ENCODE data around the gene EVI5.
A peak's percentile ranks its signal among the peaks of the same experiment; 100 is the strongest.

Gene EVI5

GRCh38 chr1:92505015-92505692 is 279.8 kb downstream of the EVI5 start:
- DNase-seq = no peak

GRCh38 chr1:92504291-92505014 is 280.5 kb downstream of the EVI5 start:
- DNase-seq = no peak

- DNase-seq = no peak
Measured at GRCh38 chr1:92503926-92504285, 281.0 kb downstream of the EVI5 start.

- DNase-seq = no peak
Measured at GRCh38 chr1:92503043-92503925, 281.6 kb downstream of the EVI5 start.

GRCh38 chr1:92502247-92502646 is 282.7 kb downstream of the EVI5 start:
- no peak for DNase-seq

- no peak for DNase-seq
Measured at GRCh38 chr1:92500552-92500951, 284.4 kb downstream of the EVI5 start.

GRCh38 chr1:92495392-92496063 is 289.4 kb downstream of the EVI5 start:
- DNase-seq = peak in 1 of 2 experiments; percentile 5

GRCh38 chr1:92494485-92495141 is 290.3 kb downstream of the EVI5 start:
- DNase-seq = no peak

GRCh38 chr1:92493139-92493538 is 291.8 kb downstream of the EVI5 start:
- DNase-seq = no peak

- DNase-seq = no peak
Measured at GRCh38 chr1:92488832-92489231, 296.1 kb downstream of the EVI5 start.

- no peak for DNase-seq
Measured at GRCh38 chr1:92488416-92488815, 296.5 kb downstream of the EVI5 start.

GRCh38 chr1:92487078-92487605 is 297.8 kb downstream of the EVI5 start:
- no peak for DNase-seq

GRCh38 chr1:92486251-92487077 is 298.4 kb downstream of the EVI5 start, which contains the start of gene GFI1:
Gene GFI1, minus strand, starts transcription at chr1:92486925. Its CDS starts 3,438 bp downstream, at chr1:92483487.
- DNase-seq = peak; percentile 41 to 62

GRCh38 chr1:92485381-92486250 is 299.3 kb downstream of the EVI5 start:
- peak; percentile 57 to 71 for DNase-seq

- peak in 1 of 2 experiments; percentile 46 for DNase-seq
Measured at GRCh38 chr1:92484472-92485380, 300.2 kb downstream of the EVI5 start.

GRCh38 chr1:92483610-92484471 is 301.1 kb downstream of the EVI5 start:
- DNase-seq = peak in 1 of 2 experiments; percentile 45

GRCh38 chr1:92482665-92483609 is 302.0 kb downstream of the EVI5 start:
- peak in 1 of 2 experiments; percentile 57 for DNase-seq
